Measurements from ENCODE around the gene FAM98B.

The FAM98B gene

DNA sequence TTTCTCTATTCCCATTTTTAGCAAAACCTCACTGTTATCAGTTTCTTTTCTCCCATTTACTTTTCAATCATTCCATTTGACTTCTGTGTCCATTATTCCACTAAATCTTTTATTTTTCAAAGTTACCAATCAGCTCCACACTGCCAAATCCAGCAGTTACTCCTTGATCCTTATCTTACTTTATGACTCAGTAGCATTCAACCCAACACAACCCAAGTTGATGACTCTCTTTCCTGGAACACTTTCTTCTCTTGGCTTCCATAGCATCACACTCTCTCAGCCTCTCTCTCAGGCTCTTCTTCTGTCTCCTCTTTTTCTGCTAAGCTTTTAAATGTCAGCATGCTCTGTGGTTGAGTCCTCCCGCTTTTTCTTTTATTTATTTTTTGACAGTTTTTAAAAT lies 74.4 kb downstream of the FAM98B start:
- Histone ChIP-seq H3K4me3 (ENCODE audit: low read depth in 1 of 2, low read length in 2 of 2) (no peak overlapping the region), H3K27ac (ENCODE audit: low read length) (no peak overlapping the region), H3K27me3 (ENCODE audit: low read depth, low read length) (no peaks in the 10 kb centered on the region), H3K36me3 (ENCODE audit: control insufficient read depth in 1 of 2, insufficient read depth in 2 of 2, low read length in 2 of 2) (no peaks in the 10 kb centered on the region), H3K4me1 (ENCODE audit: control insufficient read depth in 1 of 2, insufficient read depth in 2 of 2, low read length in 2 of 2) (no peaks in the 10 kb centered on the region), H3K9me3 (ENCODE audit: control insufficient read depth in 1 of 2, low read length in 2 of 2) (no peaks in the 10 kb centered on the region)

GRCh38 chr15:38530113-38530512 lies 76.2 kb downstream of the FAM98B start:
- H3K4me3 ChIP-seq (ENCODE audit: low read depth in 1 of 2, low read length in 2 of 2) = no peak overlapping the region
- no peaks in the 10 kb centered on the region for H3K27me3 ChIP-seq (ENCODE audit: low read depth, low read length)
- H3K4me1 ChIP-seq (ENCODE audit: control insufficient read depth in 1 of 2, insufficient read depth in 2 of 2, low read length in 2 of 2) = no peaks in the 10 kb centered on the region

GRCh38 chr15:38531509-38531908 lies 77.6 kb downstream of the FAM98B start:
- no peak overlapping the region for H3K27ac ChIP-seq (ENCODE audit: low read length)
- no peak overlapping the region for H3K4me3 ChIP-seq (ENCODE audit: low read depth in 1 of 2, low read length in 2 of 2)
- H3K27me3 ChIP-seq (ENCODE audit: low read depth, low read length) = no peaks in the 10 kb centered on the region
- H3K4me1 ChIP-seq (ENCODE audit: control insufficient read depth in 1 of 2, insufficient read depth in 2 of 2, low read length in 2 of 2) = no peaks in the 10 kb centered on the region
- H3K9me3 ChIP-seq (ENCODE audit: control insufficient read depth in 1 of 2, low read length in 2 of 2) = no peaks in the 10 kb centered on the region
- H3K36me3 ChIP-seq (ENCODE audit: control insufficient read depth in 1 of 2, insufficient read depth in 2 of 2, low read length in 2 of 2) = no peaks in the 10 kb centered on the region

More at GRCh38 chr15:38530113-38530512, 76.2 kb downstream of the FAM98B start:
- no peak overlapping the region for H3K27ac ChIP-seq (ENCODE audit: low read length)
- H3K36me3 ChIP-seq (ENCODE audit: control insufficient read depth in 1 of 2, insufficient read depth in 2 of 2, low read length in 2 of 2) = no peaks in the 10 kb centered on the region
- H3K9me3 ChIP-seq (ENCODE audit: control insufficient read depth in 1 of 2, low read length in 2 of 2) = no peaks in the 10 kb centered on the region

GRCh38 chr15:38532728-38533127 lies 78.8 kb downstream of the FAM98B start:
- no peaks in the 10 kb centered on the region for H3K4me1 ChIP-seq (ENCODE audit: control insufficient read depth in 1 of 2, insufficient read depth in 2 of 2, low read length in 2 of 2)
- H3K9me3 ChIP-seq (ENCODE audit: control insufficient read depth in 1 of 2, low read length in 2 of 2) = no peaks in the 10 kb centered on the region
- H3K27me3 ChIP-seq (ENCODE audit: low read depth, low read length) = no peaks in the 10 kb centered on the region
- no peak overlapping the region for H3K4me3 ChIP-seq (ENCODE audit: low read depth in 1 of 2, low read length in 2 of 2)
- no peaks in the 10 kb centered on the region for H3K36me3 ChIP-seq (ENCODE audit: control insufficient read depth in 1 of 2, insufficient read depth in 2 of 2, low read length in 2 of 2)
- H3K27ac ChIP-seq (ENCODE audit: low read length) = no peak overlapping the region

- Histone ChIP-seq H3K27ac (ENCODE audit: low read length) (no peak overlapping the region), H3K36me3 (ENCODE audit: control insufficient read depth in 1 of 2, insufficient read depth in 2 of 2, low read length in 2 of 2) (no peaks in the 10 kb centered on the region), H3K4me3 (ENCODE audit: low read depth in 1 of 2, low read length in 2 of 2) (no peak overlapping the region), H3K27me3 (ENCODE audit: low read depth, low read length) (no peaks in the 10 kb centered on the region), H3K4me1 (ENCODE audit: control insufficient read depth in 1 of 2, insufficient read depth in 2 of 2, low read length in 2 of 2) (no peaks in the 10 kb centered on the region), H3K9me3 (ENCODE audit: control insufficient read depth in 1 of 2, low read length in 2 of 2) (no peaks in the 10 kb centered on the region)
Observed at GRCh38 chr15:38533416-38533915, 79.5 kb downstream of the FAM98B start.

GRCh38 chr15:38533926-38534325 lies 80.0 kb downstream of the FAM98B start:
- H3K9me3 ChIP-seq (ENCODE audit: control insufficient read depth in 1 of 2, low read length in 2 of 2) = no peaks in the 10 kb centered on the region
- no peak overlapping the region for H3K27ac ChIP-seq (ENCODE audit: low read length)
- H3K4me3 ChIP-seq (ENCODE audit: low read depth in 1 of 2, low read length in 2 of 2) = no peak overlapping the region
- no peaks in the 10 kb centered on the region for H3K36me3 ChIP-seq (ENCODE audit: control insufficient read depth in 1 of 2, insufficient read depth in 2 of 2, low read length in 2 of 2)
- H3K27me3 ChIP-seq (ENCODE audit: low read depth, low read length) = no peaks in the 10 kb centered on the region
- H3K4me1 ChIP-seq (ENCODE audit: control insufficient read depth in 1 of 2, insufficient read depth in 2 of 2, low read length in 2 of 2) = no peaks in the 10 kb centered on the region

GRCh38 chr15:38534691-38535090 lies 80.8 kb downstream of the FAM98B start:
- H3K36me3 ChIP-seq (ENCODE audit: control insufficient read depth in 1 of 2, insufficient read depth in 2 of 2, low read length in 2 of 2) = no peaks in the 10 kb centered on the region

DNA sequence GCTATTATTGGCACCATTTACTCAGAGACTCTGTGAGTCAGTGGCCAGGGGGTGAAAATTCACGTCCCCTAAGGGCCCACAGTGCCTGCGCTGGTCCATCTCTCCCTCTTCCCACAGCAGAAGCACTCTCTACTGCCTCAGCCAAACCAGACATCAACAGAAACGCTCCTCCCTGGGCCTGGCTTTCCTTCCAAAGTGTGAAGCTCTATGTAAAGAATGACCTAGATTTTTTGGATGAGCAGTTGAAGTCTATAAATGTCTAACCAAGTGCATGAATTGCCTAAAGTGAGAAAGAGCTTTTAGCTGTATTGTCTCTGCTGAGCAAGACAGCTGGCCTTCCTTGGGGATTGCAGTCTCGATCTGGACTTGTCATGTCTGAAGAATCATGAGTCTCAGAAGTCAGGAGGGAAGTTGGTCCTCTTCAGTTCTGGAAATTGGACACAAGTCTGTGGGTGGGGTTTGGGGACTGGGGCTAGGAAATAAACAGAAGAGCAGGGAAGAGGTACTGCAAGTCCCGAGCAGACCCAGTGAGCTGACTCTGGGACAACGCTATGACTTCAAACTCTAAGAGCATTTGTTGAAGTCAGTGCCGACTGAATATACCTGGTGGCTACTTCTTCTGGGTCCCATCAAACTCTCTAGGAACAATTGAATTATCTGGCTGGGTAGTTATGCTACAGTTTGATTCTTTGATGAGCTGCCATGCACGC lies 81.7 kb downstream of the FAM98B start:
- Histone ChIP-seq H3K36me3 (ENCODE audit: control insufficient read depth in 1 of 2, insufficient read depth in 2 of 2, low read length in 2 of 2) (no peaks in the 10 kb centered on the region), H3K4me3 (ENCODE audit: low read depth in 1 of 2, low read length in 2 of 2) (no peak overlapping the region), H3K9me3 (ENCODE audit: control insufficient read depth in 1 of 2, low read length in 2 of 2) (no peaks in the 10 kb centered on the region), H3K4me1 (ENCODE audit: control insufficient read depth in 1 of 2, insufficient read depth in 2 of 2, low read length in 2 of 2) (no peaks in the 10 kb centered on the region), H3K27ac (ENCODE audit: low read length) (no peak overlapping the region), H3K27me3 (ENCODE audit: low read depth, low read length) (no peaks in the 10 kb centered on the region)

More at GRCh38 chr15:38534691-38535090, 80.8 kb downstream of the FAM98B start:
- Histone ChIP-seq H3K4me3 (ENCODE audit: low read depth in 1 of 2, low read length in 2 of 2) (no peak overlapping the region), H3K27me3 (ENCODE audit: low read depth, low read length) (no peaks in the 10 kb centered on the region), H3K9me3 (ENCODE audit: control insufficient read depth in 1 of 2, low read length in 2 of 2) (no peaks in the 10 kb centered on the region), H3K4me1 (ENCODE audit: control insufficient read depth in 1 of 2, insufficient read depth in 2 of 2, low read length in 2 of 2) (no peaks in the 10 kb centered on the region), H3K27ac (ENCODE audit: low read length) (no peak overlapping the region)

DNA sequence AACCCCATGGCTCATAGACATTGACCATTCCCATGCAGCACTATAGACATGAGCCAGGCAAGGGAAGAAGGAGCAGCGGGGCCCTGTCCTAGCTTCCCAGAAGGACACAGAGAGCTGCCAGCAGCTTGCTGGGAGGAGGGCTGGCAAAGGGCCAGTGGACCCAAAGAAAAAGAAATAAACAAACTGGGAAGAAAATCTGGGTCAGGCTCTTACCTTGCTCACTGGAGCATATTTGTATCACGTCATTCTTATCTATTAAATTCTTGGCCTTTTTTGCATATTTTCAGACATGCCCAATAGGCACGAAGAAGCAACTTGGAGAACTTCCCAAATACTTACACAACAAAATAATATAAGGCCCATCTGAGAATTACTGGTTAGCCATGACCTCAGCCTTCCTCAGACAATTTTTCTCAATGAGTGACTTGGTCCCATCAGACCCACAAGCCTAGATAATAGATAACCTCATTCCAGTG lies 82.3 kb downstream of the FAM98B start:
- H3K9me3 ChIP-seq (ENCODE audit: control insufficient read depth in 1 of 2, low read length in 2 of 2) = no peaks in the 10 kb centered on the region
- H3K4me3 ChIP-seq (ENCODE audit: low read depth in 1 of 2, low read length in 2 of 2) = no peak overlapping the region
- no peaks in the 10 kb centered on the region for H3K36me3 ChIP-seq (ENCODE audit: control insufficient read depth in 1 of 2, insufficient read depth in 2 of 2, low read length in 2 of 2)
- no peak overlapping the region for H3K27ac ChIP-seq (ENCODE audit: low read length)
- H3K4me1 ChIP-seq (ENCODE audit: control insufficient read depth in 1 of 2, insufficient read depth in 2 of 2, low read length in 2 of 2) = no peaks in the 10 kb centered on the region
- no peaks in the 10 kb centered on the region for H3K27me3 ChIP-seq (ENCODE audit: low read depth, low read length)

Data from muscle layer of duodenum (tissue), 2 donors.